HuH-7.5 (cell line): Measurements from ENCODE around the gene LINC01488.

Source experiments
- DNase-seq: peaks from one replicate; pipeline ENCODE4 v3.0.0; 2011; ENCODE audit warnings: low spot score

LINC01488 gene

GRCh38 chr11:69481393-69481844 is at the start of gene LINC01488:
Gene LINC01488, plus strand, starts transcription at chr11:69481663.
- no peak for DNase-seq

GRCh38 chr11:69431893-69432738 is 49.3 kb upstream of the LINC01488 start:
- no peak for DNase-seq

DNA sequence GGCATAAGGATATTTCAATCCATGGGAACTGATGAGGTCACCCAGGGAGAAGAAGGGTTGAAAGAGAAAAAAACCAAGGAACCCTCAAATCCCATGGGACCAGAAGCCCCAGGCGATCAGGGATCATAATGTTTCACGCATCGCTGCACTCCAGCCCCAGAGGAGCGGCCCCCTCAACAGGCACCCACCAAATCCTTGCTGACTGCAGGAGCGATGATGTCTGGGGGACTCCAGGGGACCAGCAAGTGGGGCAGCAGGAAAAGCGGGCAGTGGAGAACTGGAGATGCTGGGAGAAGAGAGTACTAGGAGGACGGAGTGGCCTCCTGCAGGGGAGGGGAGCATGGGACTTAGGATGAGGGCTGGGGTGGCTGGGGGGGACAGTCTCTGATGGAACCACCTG is 47.7 kb upstream of the LINC01488 start:
- DNase-seq, result no peak

DNA sequence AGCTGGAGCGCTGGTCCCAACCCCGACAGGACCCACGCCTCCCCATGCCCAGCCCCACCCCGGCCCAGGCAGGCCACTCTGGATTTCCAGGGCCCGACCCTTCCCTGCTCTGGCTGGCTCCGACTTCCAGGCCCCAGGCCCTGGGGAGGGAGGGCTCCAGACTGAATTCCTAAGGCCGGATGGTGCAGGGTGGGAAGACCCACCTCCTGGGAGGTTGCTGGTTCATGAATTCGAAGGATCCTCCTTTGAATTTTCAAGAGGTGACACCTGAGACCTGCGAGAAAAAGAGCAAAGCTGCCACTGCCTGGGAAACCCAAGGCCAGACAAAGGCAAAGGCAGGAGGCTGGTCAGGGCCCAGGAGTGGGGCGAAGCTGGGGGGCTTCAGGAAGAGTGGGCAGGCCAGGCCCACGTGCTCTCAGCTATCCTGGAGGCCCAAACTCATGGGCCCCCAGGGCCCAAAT is 47.0 kb upstream of the LINC01488 start:
- DNase-seq, result no peak

GRCh38 chr11:69435161-69435986 is 46.1 kb upstream of the LINC01488 start:
- DNase-seq, result peak; percentile 90

DNA sequence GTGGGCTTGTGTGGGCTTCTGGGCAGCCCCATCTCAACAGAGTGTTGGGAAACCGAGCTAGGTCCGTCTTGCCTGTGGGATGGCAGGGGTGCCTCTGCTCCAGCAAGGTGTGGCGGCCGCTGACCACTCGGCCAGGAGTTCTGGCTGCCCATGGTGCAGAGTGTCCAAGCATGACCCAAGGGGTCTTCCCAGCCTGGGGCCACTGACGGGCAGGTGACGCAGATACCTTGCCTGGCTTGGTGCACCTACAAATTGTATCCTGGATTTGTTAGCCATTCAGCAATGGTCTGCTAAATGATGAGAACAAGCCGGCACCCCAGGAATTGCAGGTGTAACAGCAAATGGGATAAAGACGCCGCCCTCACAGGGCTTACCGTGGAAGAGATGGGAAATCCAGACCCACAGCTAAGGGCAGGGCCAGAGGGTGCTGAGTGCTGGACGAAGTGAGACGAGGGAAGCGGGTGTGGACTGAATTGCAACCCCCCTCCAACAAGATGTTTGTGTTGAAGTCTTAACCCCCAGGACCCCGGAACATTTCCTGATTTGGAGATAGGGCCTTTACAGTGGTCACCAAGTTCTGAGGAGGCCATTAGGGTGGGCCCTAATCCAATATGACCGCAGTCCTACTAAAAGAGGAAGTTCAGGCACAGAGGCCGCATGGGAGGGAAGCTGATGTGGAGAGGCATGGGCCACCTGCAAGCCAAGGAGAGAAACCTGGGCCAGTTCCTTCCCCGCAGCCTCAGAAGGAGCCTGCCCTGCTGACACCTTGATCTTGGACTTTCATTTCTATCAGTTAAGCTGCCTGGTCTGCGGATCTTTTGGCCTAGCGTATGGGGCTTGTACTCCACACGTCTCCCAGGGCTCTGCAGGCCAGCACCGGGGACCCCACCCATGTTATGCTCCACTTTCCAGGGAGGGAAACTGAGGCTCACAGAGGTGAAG is 45.2 kb upstream of the LINC01488 start:
- no peak for DNase-seq

- DNase-seq, result peak; percentile 100
These were observed 44.2 kb upstream of the LINC01488 start for GRCh38 chr11:69437001-69437875.

- no peak for DNase-seq
These were observed 43.6 kb upstream of the LINC01488 start for GRCh38 chr11:69437876-69438205.

DNA sequence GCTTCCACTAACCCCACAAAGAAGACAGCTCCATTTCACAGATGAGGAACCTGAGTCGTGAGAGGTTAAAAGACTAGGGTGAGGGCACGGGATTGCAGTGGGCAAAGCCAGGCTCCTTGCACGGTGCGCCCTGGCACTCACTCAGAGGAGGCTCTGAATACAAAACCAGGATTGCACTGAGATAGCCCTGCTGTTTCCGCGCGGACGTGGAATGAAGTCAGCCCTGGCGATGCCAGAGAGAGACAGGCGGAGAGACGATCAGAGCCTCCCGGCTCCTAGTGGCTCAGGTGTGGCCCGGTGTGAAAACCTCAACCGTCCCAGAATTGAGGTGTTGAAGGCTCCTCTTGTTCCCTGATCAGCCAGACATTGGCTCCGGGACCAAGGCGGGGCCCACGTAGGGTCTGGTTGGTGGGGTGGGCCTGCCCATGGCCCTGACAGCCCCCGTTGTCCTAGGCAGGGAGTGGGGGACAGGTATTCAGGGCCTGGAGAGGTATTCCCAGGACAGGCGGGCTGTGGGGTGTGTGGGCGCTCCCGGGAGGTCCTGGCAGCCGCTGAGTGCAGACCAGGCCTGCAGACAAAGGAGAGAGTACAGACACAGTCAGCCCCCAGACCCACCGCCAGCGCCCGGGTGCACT is 43.1 kb upstream of the LINC01488 start:
- DNase-seq, result no peak

DNA sequence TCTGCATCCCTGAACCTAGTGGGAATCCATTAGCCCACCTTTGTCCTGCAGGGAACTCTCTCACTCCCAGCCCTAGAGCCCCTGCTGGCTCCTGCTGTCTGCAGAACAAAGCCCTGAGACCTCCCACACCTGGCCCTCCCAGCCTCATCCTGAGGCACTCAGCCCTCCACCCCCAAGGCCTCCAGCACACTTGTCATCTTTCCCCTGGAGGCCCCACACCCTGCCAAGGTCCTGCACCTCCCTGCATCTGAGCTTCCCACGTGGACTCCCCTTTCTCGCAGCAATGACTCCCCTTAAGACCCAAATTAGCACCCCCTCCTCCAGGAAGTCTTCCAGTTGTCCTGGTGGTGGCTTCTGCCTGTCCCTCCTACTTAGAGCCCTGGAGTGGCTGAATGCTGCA is 42.3 kb upstream of the LINC01488 start:
- DNase-seq, result no peak

- no peak for DNase-seq
These were observed 41.6 kb upstream of the LINC01488 start for GRCh38 chr11:69439651-69440464.

- no peak for DNase-seq
These were observed 40.6 kb upstream of the LINC01488 start for GRCh38 chr11:69440876-69441275.

DNA sequence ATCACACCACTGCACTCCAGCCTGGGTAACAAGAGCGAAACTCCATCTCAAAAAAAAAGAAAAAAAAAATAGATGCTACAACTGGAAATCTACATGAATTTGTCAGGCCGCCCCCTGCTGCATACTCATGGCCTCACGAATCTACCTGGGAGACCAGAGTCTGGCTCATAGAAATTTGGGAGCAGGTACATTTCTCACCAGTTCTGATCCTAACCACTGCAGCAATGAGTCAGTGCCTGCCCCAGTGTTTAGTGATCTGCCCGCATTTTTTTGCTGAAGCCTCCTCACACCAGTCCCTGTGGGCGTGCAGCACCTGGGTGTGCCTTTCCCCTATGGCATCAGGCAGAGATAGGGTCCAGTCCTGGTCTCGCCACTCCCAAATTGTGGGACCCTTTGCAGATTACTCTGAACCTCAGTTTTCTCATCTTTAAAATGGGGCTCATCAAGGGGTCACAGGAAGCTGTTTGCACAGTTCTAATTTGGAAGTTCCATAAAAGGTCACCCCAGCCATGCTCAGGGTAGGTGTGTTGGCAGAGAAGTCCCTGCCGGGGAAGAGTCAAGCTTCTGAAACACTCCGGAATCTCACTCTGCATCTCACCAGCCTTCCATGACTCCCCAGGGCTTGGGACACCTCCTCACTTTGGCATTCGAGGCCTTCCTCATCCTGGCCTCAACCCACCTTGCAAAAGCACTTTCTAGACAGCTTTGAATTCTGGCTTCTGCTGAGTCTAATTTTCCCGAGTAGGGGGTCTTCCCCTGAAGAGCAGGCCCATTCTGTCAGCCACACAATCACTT is 39.3 kb upstream of the LINC01488 start:
- no peak for DNase-seq

- DNase-seq, result peak; percentile 97
These were observed 38.7 kb upstream of the LINC01488 start for GRCh38 chr11:69442807-69443137.

- no peak for DNase-seq
These were observed 38.1 kb upstream of the LINC01488 start for GRCh38 chr11:69443138-69443967.

GRCh38 chr11:69443968-69444364 is 37.5 kb upstream of the LINC01488 start:
- DNase-seq, result no peak

DNA sequence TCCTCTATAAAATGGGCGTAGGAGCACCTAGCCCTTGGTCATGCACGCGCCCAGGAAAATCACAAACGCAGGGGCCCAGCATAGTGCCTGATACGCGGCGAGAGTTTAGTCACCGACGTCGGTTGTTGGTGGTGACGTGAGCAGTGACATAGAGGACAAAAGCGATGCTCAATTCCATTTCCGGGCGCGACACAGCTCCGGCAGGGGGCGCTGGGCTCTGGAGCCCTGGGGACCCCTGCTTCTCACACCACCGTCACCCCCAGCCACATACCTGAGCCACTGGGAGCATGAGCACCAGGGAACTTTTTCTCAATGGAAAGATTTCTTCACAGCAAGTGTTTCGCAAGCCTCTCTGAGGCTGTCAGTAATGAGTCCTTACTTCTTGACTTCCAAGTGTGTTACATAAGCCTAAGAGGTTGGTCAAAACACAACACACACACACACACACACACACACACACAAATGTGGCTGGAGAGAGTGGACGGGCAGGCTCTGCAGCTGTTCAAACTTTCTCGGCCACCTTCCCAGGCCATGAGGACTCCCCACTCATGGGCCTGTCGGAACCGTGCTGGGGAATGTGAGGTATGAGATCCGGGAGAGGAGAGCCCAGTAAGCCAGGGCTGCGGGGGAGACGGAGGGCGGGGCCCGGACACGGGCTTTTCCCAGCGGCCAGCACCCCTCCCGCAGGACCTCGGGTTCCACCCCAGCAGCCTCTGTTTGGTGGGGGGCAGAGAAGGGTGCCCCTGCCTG is 36.9 kb upstream of the LINC01488 start:
- no peak for DNase-seq
